ENCODE data around the gene PTPN2.

The PTPN2 gene

DNA sequence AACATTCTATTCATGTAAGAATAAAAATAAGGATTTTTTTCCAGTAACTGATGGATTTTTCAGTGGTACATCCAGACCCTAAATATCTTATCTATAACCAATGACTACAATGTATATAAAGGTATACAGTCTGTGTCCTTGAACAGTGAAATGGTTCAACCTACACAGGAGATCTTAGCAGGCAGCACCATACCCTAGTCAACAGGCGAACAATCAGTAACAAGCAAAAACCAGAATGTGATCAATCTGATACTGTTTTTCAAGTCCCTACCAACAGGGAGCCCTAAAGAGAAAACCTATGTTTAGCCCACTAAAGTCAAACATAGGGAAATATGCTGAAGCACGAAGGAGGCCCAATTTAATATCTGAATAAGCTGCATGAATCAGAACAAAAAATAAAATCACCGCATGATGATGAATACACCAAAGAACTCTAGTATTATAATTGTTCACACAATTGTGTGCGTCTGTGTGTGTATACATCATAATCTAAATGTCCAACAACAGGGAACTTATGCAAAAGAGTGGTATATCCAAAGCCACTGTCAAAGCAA, 26.0 kb downstream of the PTPN2 start:
- DNase-seq (ENCODE audit: low spot score): no peak

GRCh38 chr18:12857215-12857905, 26.7 kb downstream of the PTPN2 start:
- no peak for DNase-seq (ENCODE audit: low spot score)

GRCh38 chr18:12855916-12856315, 28.1 kb downstream of the PTPN2 start:
- no peak for DNase-seq (ENCODE audit: low spot score)

DNA sequence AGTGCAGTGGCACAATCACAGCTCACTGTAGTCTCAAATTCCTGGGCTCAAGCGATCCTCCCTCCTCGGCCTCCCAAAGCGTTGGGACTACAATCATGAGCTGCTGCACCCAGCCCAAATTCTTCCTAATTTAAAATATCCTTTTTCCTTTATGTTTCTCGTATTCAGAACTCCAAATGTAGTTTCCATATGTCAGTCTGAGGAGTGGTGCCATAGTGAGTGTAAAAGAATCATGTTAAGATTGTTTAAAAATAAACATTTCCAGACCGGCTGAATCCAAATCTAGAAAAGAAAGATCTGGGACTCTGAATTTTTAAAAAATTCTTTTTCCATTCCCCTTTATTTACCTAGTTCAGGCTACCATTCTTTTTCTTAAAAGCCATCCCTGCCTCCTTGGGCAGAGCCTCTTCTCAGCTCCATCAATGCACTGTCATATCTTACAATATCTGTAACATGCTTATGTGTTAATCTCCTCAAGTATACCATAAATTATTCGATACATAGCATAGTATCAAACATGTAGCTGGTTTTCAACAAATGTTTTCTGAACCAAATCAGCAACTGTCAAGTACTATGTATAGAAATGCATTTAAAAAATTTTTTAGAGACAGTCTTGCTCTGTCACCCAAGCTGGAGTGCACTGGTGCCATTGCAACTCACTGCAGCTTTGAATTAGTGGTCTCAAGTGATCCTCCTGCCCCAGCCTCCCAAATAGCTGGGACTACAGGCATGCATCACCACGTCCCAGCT, 31.3 kb downstream of the PTPN2 start:
- DNase-seq (ENCODE audit: low spot score): no peak

- DNase-seq (ENCODE audit: low spot score): no peak
Observed at GRCh38 chr18:12851716-12852115, 32.3 kb downstream of the PTPN2 start.

DNA sequence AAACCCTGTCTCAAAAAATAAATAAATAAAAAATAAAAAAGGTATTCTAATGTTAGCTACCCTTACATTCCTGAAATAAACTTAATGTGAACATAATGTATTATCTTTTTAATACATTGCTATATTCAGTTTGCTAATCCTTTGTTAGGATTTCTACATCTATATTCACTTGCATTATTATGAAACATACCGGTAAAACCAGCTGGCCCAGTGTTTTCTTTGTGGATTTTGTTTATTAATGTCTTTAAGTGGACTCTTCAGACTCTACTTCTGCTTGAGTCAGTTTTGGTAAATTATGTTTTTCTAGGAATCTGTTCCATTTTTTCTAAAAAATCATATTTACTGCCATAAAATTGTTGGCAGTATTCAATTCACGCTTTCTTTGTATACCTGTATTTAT, 34.5 kb downstream of the PTPN2 start:
- DNase-seq (ENCODE audit: low spot score): no peak

DNA sequence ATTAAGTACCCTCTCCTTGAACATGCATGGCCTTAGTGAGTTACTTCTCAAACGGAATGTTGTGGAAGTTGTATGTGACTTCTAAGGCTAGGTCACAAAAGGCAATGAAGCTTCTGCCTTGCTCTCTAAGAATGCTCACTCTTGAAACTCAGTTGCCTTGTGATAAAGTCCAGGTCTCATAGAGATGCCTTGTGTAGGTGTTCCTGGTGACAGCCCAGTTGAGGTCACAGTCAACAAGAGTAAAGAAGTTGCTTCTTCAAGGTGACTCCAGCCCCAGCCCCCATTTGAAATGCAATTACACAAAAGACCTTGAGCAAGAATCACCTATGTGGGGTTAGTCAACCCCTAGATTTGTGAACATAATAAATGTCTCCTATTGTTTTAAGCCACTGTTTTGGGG, 35.6 kb downstream of the PTPN2 start:
- no peak for DNase-seq (ENCODE audit: low spot score)

GRCh38 chr18:12844391-12844790, 39.6 kb downstream of the PTPN2 start:
- no peak for DNase-seq (ENCODE audit: low spot score)

- no peak for DNase-seq (ENCODE audit: low spot score)
Observed at GRCh38 chr18:12843420-12844350, 40.4 kb downstream of the PTPN2 start.

DNA sequence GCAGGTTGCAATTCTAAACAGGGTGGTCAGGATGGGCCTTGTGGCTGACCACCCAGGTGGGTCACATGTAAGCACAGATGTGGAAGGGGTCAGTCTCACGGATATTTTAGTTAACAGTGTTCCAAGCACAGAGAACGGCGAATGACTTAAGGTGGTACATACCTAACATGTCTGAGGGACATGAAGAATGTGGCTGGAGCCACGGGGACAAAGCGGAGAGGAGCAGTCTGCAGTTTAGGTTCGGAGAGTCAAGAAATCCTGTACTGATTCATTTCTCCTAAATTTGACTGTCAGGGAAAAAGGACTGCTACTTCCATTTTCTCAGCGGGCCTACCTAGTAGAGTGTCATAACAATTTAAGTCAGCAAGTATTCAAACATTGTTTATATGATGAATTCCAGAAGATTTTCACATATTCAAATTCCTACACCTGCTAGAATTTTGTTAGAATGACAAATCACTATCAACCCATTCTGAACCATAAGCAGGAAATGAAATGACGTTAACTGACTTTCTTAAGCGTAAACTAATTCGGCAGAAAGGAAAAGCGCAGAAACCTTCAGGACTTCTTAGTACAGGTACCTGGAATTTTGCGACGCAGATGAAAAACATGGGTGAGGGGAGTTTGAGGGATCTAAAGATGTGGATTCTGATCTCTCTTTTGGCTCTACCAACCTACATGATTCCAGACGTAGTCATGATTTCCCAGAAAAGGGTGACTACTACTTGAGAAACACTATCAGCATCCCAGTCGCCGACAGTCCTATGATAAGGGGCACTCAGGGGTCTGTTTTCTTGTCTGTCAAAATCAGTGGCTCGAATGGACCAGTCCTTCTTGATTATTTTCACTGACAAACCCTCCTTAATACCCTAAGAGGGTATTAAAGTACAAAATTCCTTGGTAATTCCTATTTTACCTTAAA, 41.3 kb downstream of the PTPN2 start:
- DNase-seq (ENCODE audit: low spot score): no peak

DNA sequence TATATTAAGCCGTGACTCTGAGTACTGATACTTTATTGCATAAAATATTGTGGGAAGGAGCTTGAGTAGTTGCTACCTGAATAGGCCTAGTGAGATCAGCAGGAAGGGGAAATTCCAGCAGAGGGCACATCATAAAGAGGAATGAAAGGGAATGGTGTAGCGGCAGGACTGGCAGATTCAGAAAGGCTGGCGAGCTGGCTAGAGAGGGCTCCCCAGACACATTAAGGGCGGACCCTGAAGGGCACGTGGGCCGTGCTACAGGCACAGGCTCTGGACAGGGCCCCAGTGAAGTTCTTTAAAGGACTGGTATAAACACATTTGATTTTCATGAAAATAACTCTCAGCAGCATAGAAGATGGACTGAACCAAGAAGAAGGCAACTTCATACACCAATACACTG, 43.0 kb downstream of the PTPN2 start:
- no peak for DNase-seq (ENCODE audit: low spot score)

- no peak for DNase-seq (ENCODE audit: low spot score)
Observed at GRCh38 chr18:12840382-12840781, 43.7 kb downstream of the PTPN2 start.

GRCh38 chr18:12839526-12840196, 44.4 kb downstream of the PTPN2 start:
- DNase-seq (ENCODE audit: low spot score): peak; percentile 47

GRCh38 chr18:12839057-12839525, 44.9 kb downstream of the PTPN2 start:
- no peak for DNase-seq (ENCODE audit: low spot score)

DNA sequence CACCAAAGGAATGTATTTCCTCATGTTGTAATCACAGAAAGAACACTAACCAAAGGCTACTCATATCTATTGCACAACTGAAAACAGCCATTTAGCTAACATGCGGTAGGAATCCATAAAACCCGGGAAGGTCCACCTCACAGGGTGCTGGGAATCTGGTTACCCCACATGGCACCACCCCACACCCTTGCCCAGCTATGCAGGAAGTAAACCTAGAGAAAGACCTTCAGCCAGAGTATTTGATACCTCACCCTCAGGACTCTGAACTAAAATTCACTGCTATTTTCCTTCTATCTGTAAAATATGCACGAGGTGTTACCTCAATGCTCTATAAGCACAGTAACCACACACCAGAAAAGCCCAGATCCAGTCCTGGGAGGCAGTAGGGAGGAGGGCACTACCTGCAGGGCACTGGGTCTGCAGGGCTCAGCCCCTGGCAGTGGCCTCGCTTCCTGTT, 45.8 kb downstream of the PTPN2 start:
- no peak for DNase-seq (ENCODE audit: low spot score)

DNA sequence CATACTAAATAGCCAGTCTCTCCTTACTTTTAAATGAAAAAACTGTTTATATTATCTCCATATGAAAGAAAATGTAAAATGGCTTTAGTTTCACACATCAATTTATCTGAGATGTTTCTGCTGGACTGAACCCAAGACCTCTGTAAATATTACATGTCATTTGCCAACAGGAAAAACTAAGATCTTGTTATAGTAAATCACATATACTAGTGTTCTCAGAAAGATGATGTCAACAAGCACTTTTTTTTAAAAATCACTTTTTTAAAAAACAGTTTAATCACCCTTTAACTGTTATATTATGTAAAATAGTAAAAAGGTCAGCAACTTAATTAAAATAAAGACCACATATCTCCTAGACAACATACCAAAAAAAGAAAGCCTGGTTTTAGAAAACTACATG, 46.3 kb downstream of the PTPN2 start:
- DNase-seq (ENCODE audit: low spot score): no peak

- no peak for DNase-seq (ENCODE audit: low spot score)
Observed at GRCh38 chr18:12836551-12836950, 47.5 kb downstream of the PTPN2 start.

DNA sequence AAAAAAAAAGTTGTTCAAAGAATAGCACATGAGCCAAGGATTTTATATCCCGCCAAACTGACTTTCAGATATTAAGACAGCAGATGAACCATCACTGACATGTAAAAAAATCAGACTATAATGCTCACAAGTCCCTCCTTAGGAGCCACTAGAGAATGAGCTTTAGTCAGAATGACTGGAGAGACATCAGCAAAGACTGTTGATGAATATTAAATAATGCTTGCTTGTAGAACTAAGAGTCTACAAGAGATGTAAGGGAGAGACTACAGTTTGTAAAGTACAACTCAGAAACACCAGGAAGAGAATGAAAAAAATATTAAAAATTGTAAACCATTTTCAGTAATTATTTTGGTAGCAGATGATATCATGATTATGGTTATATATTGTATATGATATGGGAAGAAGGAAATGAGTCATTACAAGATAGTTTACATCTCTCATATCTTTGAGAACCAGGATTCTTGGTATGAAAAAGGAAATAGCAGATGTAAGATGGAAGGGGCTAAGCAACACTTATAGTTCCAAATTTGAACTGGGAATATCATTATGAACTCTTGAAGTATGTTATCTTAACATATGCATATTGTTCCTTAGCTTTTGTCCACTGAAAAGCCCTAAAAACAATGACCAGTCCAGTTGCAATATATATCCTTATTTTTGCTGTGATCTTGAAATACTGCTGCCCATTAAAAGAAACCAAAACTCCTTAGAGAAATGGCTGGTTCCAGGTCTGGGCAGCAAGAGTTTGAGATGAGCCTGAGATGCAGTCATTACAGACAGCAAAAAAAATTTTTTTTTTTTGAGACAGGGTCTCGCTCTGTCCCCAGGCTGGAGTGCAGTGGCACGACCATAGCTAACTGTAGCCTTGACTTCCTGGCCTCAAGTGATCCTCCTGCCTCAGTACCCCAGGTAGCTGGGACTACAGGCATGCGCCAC, 55.7 kb downstream of the PTPN2 start:
- no peak for DNase-seq (ENCODE audit: low spot score)

GRCh38 chr18:12827588-12827987, 56.4 kb downstream of the PTPN2 start:
- DNase-seq (ENCODE audit: low spot score): no peak
